HL-60 (cell line): ENCODE measurements around the gene FRMD3.

Source experiments
- DNase-seq, 2 experiments: peaks; one replicate each; pipeline ENCODE4 v3.0.0-alpha.2; 2010 to 2020; ENCODE audit warnings: low read depth in 1 of 2, low spot score in 1 of 2
- H3K27ac ChIP-seq: fragments of 250-450 bp; sonication (Bioruptor Pico); replicated peaks from 2 replicates; pipeline ENCODE4 v1.5.1; 2020; ENCODE audit warnings: mild to moderate bottlenecking, moderate library complexity
- H3K27me3 ChIP-seq: fragments of 250-450 bp; sonication (Bioruptor Pico); 2 replicates; pipeline ENCODE4 v1.5.1; 2021; ENCODE audit warnings: mild to moderate bottlenecking, moderate library complexity; ENCODE audit not compliant: insufficient read depth, poor library complexity, severe bottlenecking
- H3K4me3 ChIP-seq: replicated peaks from 2 replicates; pipeline ENCODE4 v1.5.1; 2011; ENCODE audit warnings: mild to moderate bottlenecking, control low read depth, low read length; ENCODE audit not compliant: insufficient read depth
- CTCF ChIP-seq: IDR thresholded peaks from one replicate; pipeline ENCODE4 v1.5.1; 2011; ENCODE audit warnings: low read length, control low read depth, inconsistent platforms; ENCODE audit not compliant: insufficient read depth
- GABPA ChIP-seq: IDR thresholded peaks from 2 replicates; pipeline ENCODE4 v1.6.1; 2012; ENCODE audit warnings: low read depth
- POLR2AphosphoS5 ChIP-seq: IDR thresholded peaks from 2 replicates; pipeline ENCODE4 v1.6.1; 2012; ENCODE audit warnings: low read depth
- REST ChIP-seq: IDR thresholded peaks from 2 replicates; pipeline ENCODE4 v1.6.1; 2012; ENCODE audit warnings: low read depth; ENCODE audit not compliant: insufficient replicate concordance
- SPI1 ChIP-seq: IDR thresholded peaks from 2 replicates; pipeline ENCODE4 v1.6.1; 2012; ENCODE audit warnings: low read depth, mild to moderate bottlenecking, borderline replicate concordance

The FRMD3 gene

GRCh38 chr9:83339435-83339834 lies 198.8 kb downstream of the FRMD3 start:
- H3K27me3 ChIP-seq, result no peaks in the 10 kb centered on the region
- H3K4me3 ChIP-seq, result no peak overlapping the region
- DNase-seq, result no peak
- TF ChIP-seq CTCF (no peak), GABPA (no peak), SPI1 (no peak), REST (no peak), POLR2AphosphoS5 (no peak)
- no peak overlapping the region for H3K27ac ChIP-seq

- no peak for TF ChIP-seq SPI1
- no peak for TF ChIP-seq REST
- TF ChIP-seq GABPA, result no peak
- TF ChIP-seq POLR2AphosphoS5, result no peak
- no peak for TF ChIP-seq CTCF
- DNase-seq, result no peak
- Histone ChIP-seq H3K4me3 (no peak overlapping the region), H3K27me3 (no peaks in the 10 kb centered on the region), H3K27ac (no peak overlapping the region)
Measured at GRCh38 chr9:83336706-83337105, 201.5 kb downstream of the FRMD3 start.

GRCh38 chr9:83334320-83334719 lies 203.9 kb downstream of the FRMD3 start:
- Histone ChIP-seq H3K4me3 (no peak overlapping the region), H3K27ac (no peak overlapping the region), H3K27me3 (no peaks in the 10 kb centered on the region)
- TF ChIP-seq CTCF (peak; percentile 60), POLR2AphosphoS5 (no peak)
- peak; percentile 76 to 88 for DNase-seq

- TF ChIP-seq SPI1 (no peak), POLR2AphosphoS5 (no peak), GABPA (no peak), REST (no peak), CTCF (no peak)
- peak in 1 of 2 experiments; percentile 6 for DNase-seq
- Histone ChIP-seq H3K27ac (no peak overlapping the region), H3K27me3 (no peaks in the 10 kb centered on the region), H3K4me3 (no peak overlapping the region)
Measured at GRCh38 chr9:83330207-83331196, 207.7 kb downstream of the FRMD3 start.
